ENCODE data around the gene SCRN1.

SCRN1 gene

GRCh38 chr7:29921404-29922010, 68.1 kb downstream of the SCRN1 start:
- Histone ChIP-seq H3K79me2 (ENCODE audit: control insufficient read depth, insufficient read depth, low read length, poor library complexity) (no peaks in the 10 kb centered on the region), H3K79me1 (ENCODE audit: low read length) (no peaks in the 10 kb centered on the region), H3K4me3 (ENCODE audit: low read depth, low read length) (no peak overlapping the region), H3K9ac (ENCODE audit: low read length) (no peak overlapping the region), H2AFZ (ENCODE audit: insufficient read depth, low read length, poor library complexity) (no peak overlapping the region), H2AK5ac (ENCODE audit: low read length) (no peak overlapping the region), H4K12ac (ENCODE audit: low read depth, low read length) (no peak overlapping the region), H2BK12ac (ENCODE audit: low read length) (no peak overlapping the region), H3K14ac (ENCODE audit: low read length) (no peak overlapping the region), H4K8ac (ENCODE audit: low read depth, low read length) (no peak overlapping the region), H3K27ac (ENCODE audit: low read depth, low read length) (no peak overlapping the region), H3K18ac (ENCODE audit: low read length) (no peak overlapping the region), H3K23ac (ENCODE audit: low read length) (no peak overlapping the region), H2BK120ac (ENCODE audit: insufficient read depth, low read length, poor library complexity) (no peak overlapping the region), H4K91ac (ENCODE audit: low read depth, low read length) (no peak overlapping the region), H3K27me3 (ENCODE audit: insufficient read depth, low read length) (no peaks in the 10 kb centered on the region), H2BK5ac (ENCODE audit: low read depth, low read length, poor library complexity) (no peak overlapping the region), H3K4me1 (ENCODE audit: control insufficient read depth in 1 of 2, insufficient read depth in 2 of 2, low read length in 2 of 2) (peaks cover 0 to 3% of the 10 kb centered on the region in 2 experiments), H3K4ac (ENCODE audit: low read depth, low read length) (no peak overlapping the region), H3K4me2 (ENCODE audit: low read length) (no peak overlapping the region), H3K9me3 (ENCODE audit: insufficient read depth, low read depth, low read length) (no peaks in the 10 kb centered on the region), H3K36me3 (ENCODE audit: control insufficient read depth in 1 of 2, insufficient read depth in 2 of 2, low read length in 2 of 2) (peaks cover 23 to 41% of the 10 kb centered on the region in 2 experiments)
- DNase-seq: peak; percentile 62 to 84
- no CpG with 5 or more reads among the region's 4 CpGs for WGBS (ENCODE audit: extremely low coverage, insufficient coverage, insufficient read length)

- no CpG with 5 or more reads among the region's 5 CpGs for WGBS (ENCODE audit: extremely low coverage, insufficient coverage, insufficient read length)
- Histone ChIP-seq H3K36me3 (ENCODE audit: control insufficient read depth in 1 of 2, insufficient read depth in 2 of 2, low read length in 2 of 2) (peaks cover 19 to 36% of the 10 kb centered on the region in 2 experiments), H2BK12ac (ENCODE audit: low read length) (no peak overlapping the region), H3K4me3 (ENCODE audit: low read depth, low read length) (no peak overlapping the region), H2BK120ac (ENCODE audit: insufficient read depth, low read length, poor library complexity) (no peak overlapping the region), H3K14ac (ENCODE audit: low read length) (no peak overlapping the region), H3K4me1 (ENCODE audit: control insufficient read depth in 1 of 2, insufficient read depth in 2 of 2, low read length in 2 of 2) (peaks cover 4 to 6% of the 10 kb centered on the region in 2 experiments), H3K27ac (ENCODE audit: low read depth, low read length) (no peak overlapping the region), H3K18ac (ENCODE audit: low read length) (no peak overlapping the region), H2AFZ (ENCODE audit: insufficient read depth, low read length, poor library complexity) (no peak overlapping the region), H3K4ac (ENCODE audit: low read depth, low read length) (no peak overlapping the region), H3K9ac (ENCODE audit: low read length) (no peak overlapping the region), H4K91ac (ENCODE audit: low read depth, low read length) (no peak overlapping the region), H2AK5ac (ENCODE audit: low read length) (no peak overlapping the region), H4K8ac (ENCODE audit: low read depth, low read length) (no peak overlapping the region), H4K12ac (ENCODE audit: low read depth, low read length) (no peak overlapping the region), H2BK5ac (ENCODE audit: low read depth, low read length, poor library complexity) (no peak overlapping the region), H3K27me3 (ENCODE audit: insufficient read depth, low read length) (no peaks in the 10 kb centered on the region), H3K23ac (ENCODE audit: low read length) (no peak overlapping the region), H3K79me1 (ENCODE audit: low read length) (no peaks in the 10 kb centered on the region), H3K4me2 (ENCODE audit: low read length) (no peak overlapping the region), H3K9me3 (ENCODE audit: insufficient read depth, low read depth, low read length) (no peaks in the 10 kb centered on the region), H3K79me2 (ENCODE audit: control insufficient read depth, insufficient read depth, low read length, poor library complexity) (no peaks in the 10 kb centered on the region)
- DNase-seq: no peak
Observed at GRCh38 chr7:29920491-29920890, 69.1 kb downstream of the SCRN1 start.

- WGBS (ENCODE audit: extremely low coverage, insufficient coverage, insufficient read length): no CpG with 5 or more reads among the region's 5 CpGs
- Histone ChIP-seq H3K9me3 (ENCODE audit: insufficient read depth, low read depth, low read length) (no peaks in the 10 kb centered on the region), H3K4me1 (ENCODE audit: control insufficient read depth in 1 of 2, insufficient read depth in 2 of 2, low read length in 2 of 2) (peaks cover 6% of the 10 kb centered on the region in 2 experiments), H3K79me1 (ENCODE audit: low read length) (no peaks in the 10 kb centered on the region), H3K27me3 (ENCODE audit: insufficient read depth, low read length) (no peaks in the 10 kb centered on the region), H4K91ac (ENCODE audit: low read depth, low read length) (no peak overlapping the region), H2AK5ac (ENCODE audit: low read length) (no peak overlapping the region), H3K9ac (ENCODE audit: low read length) (no peak overlapping the region), H2AFZ (ENCODE audit: insufficient read depth, low read length, poor library complexity) (no peak overlapping the region), H4K8ac (ENCODE audit: low read depth, low read length) (no peak overlapping the region), H2BK12ac (ENCODE audit: low read length) (no peak overlapping the region), H3K23ac (ENCODE audit: low read length) (no peak overlapping the region), H3K14ac (ENCODE audit: low read length) (no peak overlapping the region), H3K4me3 (ENCODE audit: low read depth, low read length) (no peak overlapping the region), H2BK120ac (ENCODE audit: insufficient read depth, low read length, poor library complexity) (no peak overlapping the region), H2BK5ac (ENCODE audit: low read depth, low read length, poor library complexity) (no peak overlapping the region), H4K12ac (ENCODE audit: low read depth, low read length) (no peak overlapping the region), H3K36me3 (ENCODE audit: control insufficient read depth in 1 of 2, insufficient read depth in 2 of 2, low read length in 2 of 2) (peaks cover 19 to 33% of the 10 kb centered on the region in 2 experiments), H3K27ac (ENCODE audit: low read depth, low read length) (no peak overlapping the region), H3K79me2 (ENCODE audit: control insufficient read depth, insufficient read depth, low read length, poor library complexity) (no peaks in the 10 kb centered on the region), H3K18ac (ENCODE audit: low read length) (no peak overlapping the region), H3K4ac (ENCODE audit: low read depth, low read length) (no peak overlapping the region), H3K4me2 (ENCODE audit: low read length) (no peak overlapping the region)
- DNase-seq: no peak
Observed at GRCh38 chr7:29919790-29920189, 69.8 kb downstream of the SCRN1 start.

GRCh38 chr7:29918850-29919249, 70.8 kb downstream of the SCRN1 start:
- Histone ChIP-seq H2AFZ (ENCODE audit: insufficient read depth, low read length, poor library complexity) (no peak overlapping the region), H3K9me3 (ENCODE audit: insufficient read depth, low read depth, low read length) (no peaks in the 10 kb centered on the region), H3K36me3 (ENCODE audit: control insufficient read depth in 1 of 2, insufficient read depth in 2 of 2, low read length in 2 of 2) (peaks cover 12 to 26% of the 10 kb centered on the region in 2 experiments), H3K4me1 (ENCODE audit: control insufficient read depth in 1 of 2, insufficient read depth in 2 of 2, low read length in 2 of 2) (peaks cover 3 to 6% of the 10 kb centered on the region in 2 experiments), H2BK12ac (ENCODE audit: low read length) (no peak overlapping the region), H3K27ac (ENCODE audit: low read depth, low read length) (no peak overlapping the region), H2BK5ac (ENCODE audit: low read depth, low read length, poor library complexity) (no peak overlapping the region), H3K79me1 (ENCODE audit: low read length) (no peaks in the 10 kb centered on the region), H3K27me3 (ENCODE audit: insufficient read depth, low read length) (no peaks in the 10 kb centered on the region), H3K4me2 (ENCODE audit: low read length) (no peak overlapping the region), H3K23ac (ENCODE audit: low read length) (no peak overlapping the region), H3K4ac (ENCODE audit: low read depth, low read length) (no peak overlapping the region), H2AK5ac (ENCODE audit: low read length) (no peak overlapping the region), H2BK120ac (ENCODE audit: insufficient read depth, low read length, poor library complexity) (no peak overlapping the region), H3K18ac (ENCODE audit: low read length) (no peak overlapping the region), H4K91ac (ENCODE audit: low read depth, low read length) (no peak overlapping the region), H4K8ac (ENCODE audit: low read depth, low read length) (no peak overlapping the region), H3K9ac (ENCODE audit: low read length) (no peak overlapping the region), H3K14ac (ENCODE audit: low read length) (no peak overlapping the region), H4K12ac (ENCODE audit: low read depth, low read length) (no peak overlapping the region), H3K4me3 (ENCODE audit: low read depth, low read length) (no peak overlapping the region), H3K79me2 (ENCODE audit: control insufficient read depth, insufficient read depth, low read length, poor library complexity) (no peaks in the 10 kb centered on the region)
- no CpG with 5 or more reads among the region's 4 CpGs for WGBS (ENCODE audit: extremely low coverage, insufficient coverage, insufficient read length)
- no peak for DNase-seq

Measured in trophoblast cell (in vitro differentiated cells and primary cell).